KBM-7 (cell line): ENCODE measurements around the gene CPNE8.

Experiments used
- DNase-seq: peaks from one replicate; pipeline ENCODE4 v3.0.0-alpha.2; 2015
- in situ Hi-C: fragments of 300-500 bp; cut with MboI; formaldehyde crosslinking; loops from 2 replicates; pipeline ENCODE4 v1.14.3; 2020; ENCODE audit warnings: low sequenced_read_pairs, low pct_unique_long_range_greater_than_20kb, mixed read lengths

Gene CPNE8

GRCh38 chr12:38905480-38906351, at the start of gene CPNE8:
CPNE8 (minus strand) TSS chr12:38905591; CDS start chr12:38905534, 57 bp downstream.
- in situ Hi-C loops = loop anchor here (25.0 kb wide), 1 partner anchor 568 kb away; no protein-coding TSS in a partner anchor
- DNase-seq = peak; percentile 88

- DNase-seq = no peak
- in situ Hi-C loops = no loop called here
Observed at GRCh38 chr12:38954238-38954873, 49.0 kb upstream of the CPNE8 start.

- no peak for DNase-seq
- in situ Hi-C loops = no loop called here
Observed at GRCh38 chr12:38949363-38949762, 44.0 kb upstream of the CPNE8 start.

- in situ Hi-C loops = no loop called here
- DNase-seq = no peak
Observed at GRCh38 chr12:38934686-38935085, 29.3 kb upstream of the CPNE8 start.

- DNase-seq = no peak
- in situ Hi-C loops = no loop called here
Observed at GRCh38 chr12:38934078-38934584, 28.7 kb upstream of the CPNE8 start.

GRCh38 chr12:38932320-38932719, 26.9 kb upstream of the CPNE8 start:
- in situ Hi-C loops = no loop called here
- no peak for DNase-seq

- in situ Hi-C loops = no loop called here
- no peak for DNase-seq
Observed at GRCh38 chr12:38931461-38931860, 26.1 kb upstream of the CPNE8 start.

GRCh38 chr12:38930990-38931389, 25.6 kb upstream of the CPNE8 start:
- DNase-seq = no peak
- in situ Hi-C loops = no loop called here

GRCh38 chr12:38926501-38926900, 21.1 kb upstream of the CPNE8 start:
- in situ Hi-C loops = no loop called here
- no peak for DNase-seq

- in situ Hi-C loops = loop anchor here (25.0 kb wide), 1 partner anchor 584 kb away; no protein-coding TSS in a partner anchor
- peak; percentile 65 for DNase-seq
Observed at GRCh38 chr12:38921025-38921677, 15.8 kb upstream of the CPNE8 start.

- in situ Hi-C loops = loop anchor here (25.0 kb wide), 1 partner anchor 582 kb away; no protein-coding TSS in a partner anchor
- DNase-seq = no peak
Observed at GRCh38 chr12:38919191-38919590, 13.8 kb upstream of the CPNE8 start.

GRCh38 chr12:38915429-38916182, 10.2 kb upstream of the CPNE8 start:
- in situ Hi-C loops = loop anchor here (25.0 kb wide), 1 partner anchor 578 kb away; no protein-coding TSS in a partner anchor
- DNase-seq = peak; percentile 35

- in situ Hi-C loops = loop anchor here (25.0 kb wide), 1 partner anchor 575 kb away; no protein-coding TSS in a partner anchor
Observed at GRCh38 chr12:38912116-38912515, 6.7 kb upstream of the CPNE8 start.

GRCh38 chr12:38911611-38912010, 6.2 kb upstream of the CPNE8 start:
- DNase-seq = no peak
- in situ Hi-C loops = loop anchor here (25.0 kb wide), 1 partner anchor 574 kb away; no protein-coding TSS in a partner anchor

More at GRCh38 chr12:38912116-38912515, 6.7 kb upstream of the CPNE8 start:
- DNase-seq = no peak

GRCh38 chr12:38907201-38907923, 2.0 kb upstream of the CPNE8 start:
- DNase-seq = no peak
- in situ Hi-C loops = loop anchor here (25.0 kb wide), 1 partner anchor 570 kb away; no protein-coding TSS in a partner anchor

GRCh38 chr12:38906482-38907200, 1.2 kb upstream of the CPNE8 start:
- DNase-seq = peak; percentile 96
- in situ Hi-C loops = loop anchor here (25.0 kb wide), 1 partner anchor 569 kb away; no protein-coding TSS in a partner anchor
